ENCODE measurements around the gene CDH4.

DNA sequence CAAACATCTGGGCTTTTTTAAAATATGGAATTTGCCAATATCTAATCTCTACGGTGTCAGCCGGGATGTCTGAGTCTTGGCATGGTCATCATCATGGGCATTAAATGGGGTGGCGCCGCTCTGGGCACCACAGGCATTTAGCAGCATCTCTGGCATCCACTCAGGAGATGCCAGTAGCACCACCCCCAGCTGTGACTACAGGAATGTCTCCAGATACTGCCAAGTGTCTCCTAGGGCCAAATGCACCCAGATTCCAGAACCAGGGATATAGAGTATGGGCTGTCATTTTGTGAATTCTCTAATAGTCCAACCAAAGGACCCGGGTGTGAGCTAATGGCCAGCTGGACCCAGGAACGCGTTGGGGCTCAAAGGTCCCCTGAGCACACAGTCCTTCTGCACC lies 452.6 kb downstream of the CDH4 start:
- TF ChIP-seq, protein P1, sequence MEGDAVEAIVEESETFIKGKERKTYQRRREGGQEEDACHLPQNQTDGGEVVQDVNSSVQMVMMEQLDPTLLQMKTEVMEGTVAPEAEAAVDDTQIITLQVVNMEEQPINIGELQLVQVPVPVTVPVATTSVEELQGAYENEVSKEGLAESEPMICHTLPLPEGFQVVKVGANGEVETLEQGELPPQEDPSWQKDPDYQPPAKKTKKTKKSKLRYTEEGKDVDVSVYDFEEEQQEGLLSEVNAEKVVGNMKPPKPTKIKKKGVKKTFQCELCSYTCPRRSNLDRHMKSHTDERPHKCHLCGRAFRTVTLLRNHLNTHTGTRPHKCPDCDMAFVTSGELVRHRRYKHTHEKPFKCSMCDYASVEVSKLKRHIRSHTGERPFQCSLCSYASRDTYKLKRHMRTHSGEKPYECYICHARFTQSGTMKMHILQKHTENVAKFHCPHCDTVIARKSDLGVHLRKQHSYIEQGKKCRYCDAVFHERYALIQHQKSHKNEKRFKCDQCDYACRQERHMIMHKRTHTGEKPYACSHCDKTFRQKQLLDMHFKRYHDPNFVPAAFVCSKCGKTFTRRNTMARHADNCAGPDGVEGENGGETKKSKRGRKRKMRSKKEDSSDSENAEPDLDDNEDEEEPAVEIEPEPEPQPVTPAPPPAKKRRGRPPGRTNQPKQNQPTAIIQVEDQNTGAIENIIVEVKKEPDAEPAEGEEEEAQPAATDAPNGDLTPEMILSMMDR (IDR thresholded peaks at IDR 0.05), result no peak
- TF ChIP-seq EZH2 (IDR thresholded peaks at IDR 0.05), result no peak

All from neural progenitor cell (in vitro differentiated cells).